GM23338 (cell line): ENCODE results near the gene HSPA1A. TPM values are rescaled to one million over a fixed set of nuclear protein-coding genes. Genes with fewer than 3 reads are reported as not detected.

Experiments used
- ATAC-seq: fragments of 200-7000 bp; cut with Tn5 transposase; 3 replicates; pipeline ENCODE4 v1.9.1; 2020
- DNase-seq: peaks from one replicate; pipeline ENCODE4 v3.0.0-alpha.2; 2015; ENCODE audit warnings: low spot score
- H2AFZ ChIP-seq: fragments of 200-600 bp; sonication (generic); 2 replicates; pipeline ENCODE4 v1.8.0; 2016; ENCODE audit warnings: antibody characterized with exemption, mild to moderate bottlenecking, moderate library complexity
- H3F3A ChIP-seq: fragments of 200-600 bp; sonication (generic); replicated peaks from 2 replicates; pipeline ENCODE4 v1.8.0; 2017; ENCODE audit warnings: antibody characterized with exemption, mixed run types, low read depth
- H3K27ac ChIP-seq: fragments of 200-600 bp; sonication (generic); 2 replicates; pipeline ENCODE4 v1.6.1; 2016; ENCODE audit warnings: low read depth
- H3K27me3 ChIP-seq: fragments of 200-600 bp; sonication (generic); 2 replicates; pipeline ENCODE4 v1.8.0; 2016; ENCODE audit warnings: mild to moderate bottlenecking, mixed run types, moderate library complexity; ENCODE audit not compliant: insufficient read depth
- H3K36me3 ChIP-seq: fragments of 200-600 bp; sonication (generic); 2 replicates; pipeline ENCODE4 v1.8.0; 2016; ENCODE audit warnings: mild to moderate bottlenecking; ENCODE audit not compliant: insufficient read depth
- H3K4me1 ChIP-seq: fragments of 200-600 bp; sonication (generic); 2 replicates; pipeline ENCODE4 v1.8.0; 2016; ENCODE audit warnings: mild to moderate bottlenecking, moderate library complexity; ENCODE audit not compliant: insufficient read depth
- H3K4me2 ChIP-seq: fragments of 200-600 bp; sonication (generic); 2 replicates; pipeline ENCODE4 v1.7.1; 2017; ENCODE audit warnings: mixed run types
- H3K4me3 ChIP-seq: fragments of 200-600 bp; sonication (generic); 2 replicates; pipeline ENCODE4 v1.6.1; 2016; ENCODE audit warnings: mixed run types
- H3K79me2 ChIP-seq: fragments of 200-600 bp; sonication (generic); replicated peaks from 2 replicates; pipeline ENCODE4 v1.8.0; 2017; ENCODE audit warnings: mild to moderate bottlenecking; ENCODE audit not compliant: insufficient read depth
- H3K9me2 ChIP-seq: fragments of 200-600 bp; sonication (generic); 2 replicates; pipeline ENCODE4 v1.8.0; 2017; ENCODE audit not compliant: insufficient read depth
- H4K20me1 ChIP-seq: fragments of 200-600 bp; sonication (generic); replicated peaks from 2 replicates; pipeline ENCODE4 v1.8.0; 2017; ENCODE audit warnings: mild to moderate bottlenecking; ENCODE audit not compliant: insufficient read depth
- H3K27ac Mint-ChIP-seq: 2 replicates; pipeline ENCODE4 v1.8.0; 2020; ENCODE audit warnings: inconsistent platforms, mild to moderate bottlenecking, moderate library complexity, mixed read lengths
- H3K27me3 Mint-ChIP-seq: 3 replicates; pipeline ENCODE4 v1.8.0; 2022; ENCODE audit warnings: low read depth, mild to moderate bottlenecking, moderate library complexity, mixed read lengths, inconsistent platforms; ENCODE audit not compliant: insufficient read depth, poor library complexity
- H3K36me3 Mint-ChIP-seq: 3 replicates; pipeline ENCODE4 v1.8.0; 2021; ENCODE audit warnings: low read depth, mild to moderate bottlenecking, inconsistent platforms, moderate library complexity, mixed read lengths
- H3K4me1 Mint-ChIP-seq: 3 replicates; pipeline ENCODE4 v1.8.0; 2020; ENCODE audit warnings: mild to moderate bottlenecking, inconsistent platforms, mixed read lengths
- H3K4me3 Mint-ChIP-seq: 3 replicates; pipeline ENCODE4 v1.8.0; 2021; ENCODE audit warnings: moderate library complexity, mild to moderate bottlenecking, inconsistent platforms, mixed read lengths
- H3K9me3 Mint-ChIP-seq: 3 replicates; pipeline ENCODE4 v1.8.0; 2020; ENCODE audit warnings: moderate library complexity, mild to moderate bottlenecking, inconsistent platforms, mixed read lengths
- CREB1 ChIP-seq: fragments of 250-450 bp; sonication (Bioruptor Pico); IDR thresholded peaks from 2 replicates; pipeline ENCODE4 v1.5.0; 2020; ENCODE audit warnings: low read depth, mild to moderate bottlenecking, moderate library complexity
- CTCF ChIP-seq, 2 experiments: fragments of 200-600 bp in 1 of 2; sonication (generic) in 1 of 2; conservative IDR thresholded peaks; 2 replicates each; pipeline versions ENCODE4 v1.5.1 to v1.6.1; 2016 to 2017; ENCODE audit warnings: antibody characterized with exemption in 2 of 2, low read depth in 2 of 2, mild to moderate bottlenecking in 2 of 2, moderate library complexity in 1 of 2
- ETS1 ChIP-seq: IDR thresholded peaks from 2 replicates; pipeline ENCODE4 v1.6.1; 2016; ENCODE audit warnings: antibody characterized with exemption
- EZH2 ChIP-seq: fragments of 200-600 bp; sonication (generic); IDR thresholded peaks from one replicate; pipeline ENCODE4 v1.8.0; 2017; ENCODE audit warnings: antibody characterized with exemption, mild to moderate bottlenecking, low read depth; ENCODE audit not compliant: unreplicated experiment
- EZH2phosphoT487 ChIP-seq: fragments of 200-600 bp; sonication (generic); IDR thresholded peaks from one replicate; pipeline ENCODE4 v1.8.1; 2018; ENCODE audit warnings: antibody characterized with exemption; ENCODE audit not compliant: unreplicated experiment
- JUNB ChIP-seq: IDR thresholded peaks from one replicate; pipeline ENCODE4 v1.6.1; 2016; ENCODE audit warnings: antibody characterized with exemption; ENCODE audit not compliant: unreplicated experiment
- NANOG ChIP-seq: IDR thresholded peaks from 2 replicates; pipeline ENCODE4 v1.6.1; 2016; ENCODE audit warnings: antibody characterized with exemption, borderline replicate concordance
- POLR2AphosphoS5 ChIP-seq: IDR thresholded peaks from 2 replicates; pipeline ENCODE4 v1.6.1; 2016; ENCODE audit warnings: antibody characterized with exemption, low read depth
- STAT1 ChIP-seq: IDR thresholded peaks from one replicate; pipeline ENCODE4 v1.6.1; 2016; ENCODE audit warnings: antibody characterized with exemption; ENCODE audit not compliant: unreplicated experiment
- ZNF114 ChIP-seq: fragments of 250-450 bp; sonication (Bioruptor Pico); IDR thresholded peaks from 2 replicates; pipeline ENCODE4 v1.5.0; 2020; ENCODE audit warnings: mild to moderate bottlenecking, moderate library complexity
- ZNF331 ChIP-seq: fragments of 250-450 bp; sonication (Bioruptor Pico); IDR thresholded peaks from 2 replicates; pipeline ENCODE4 v1.5.0; 2020; ENCODE audit warnings: low read depth, mild to moderate bottlenecking, moderate library complexity
- ZNF462 ChIP-seq: fragments of 250-450 bp; sonication (Bioruptor Pico); IDR thresholded peaks from 2 replicates; pipeline ENCODE4 v1.5.0; 2020; ENCODE audit warnings: mild to moderate bottlenecking, moderate library complexity
- polyA plus RNA-seq: library from polyadenylated mRNA; unstranded; fragments of >200 nt; fragmentation: Nextera tagmentation; extraction: Ambion mirVana; gene quantifications from 2 replicates; pipeline ENCODE4 v1.2.1, GENCODE V29; 2016
- total RNA-seq: library from RNA; depleted of rRNA; stranded (reverse); fragments of >200 nt; shearing (Covaris generic); gene quantifications from 2 replicates; pipeline ENCODE4 v1.2.3, GENCODE V29; 2014
- TF ChIP-seq, protein P1 (sequence below): IDR thresholded peaks from one replicate; pipeline ENCODE4 v1.6.1; 2018; ENCODE audit warnings: antibody characterized with exemption; ENCODE audit not compliant: unreplicated experiment

HSPA1A gene
- total and polyA plus RNA-seq, 2 experiments from 2014 or later, result 36.1 to 57.1 TPM

- H3K27ac Mint-ChIP-seq, result no peak overlapping the region
- no peak for TF ChIP-seq EZH2
- no peak for TF ChIP-seq ZNF462 (CRISPR knock-in tag)
- TF ChIP-seq CTCF (conservative IDR thresholded peaks at IDR 0.05; ENCODE audit: low read depth in 2 of 2), result no peak
- no peak for TF ChIP-seq CREB1 (CRISPR knock-in tag)
- TF ChIP-seq ZNF331, result no peak
- TF ChIP-seq POLR2AphosphoS5, result no peak
- TF ChIP-seq JUNB, result no peak
- TF ChIP-seq, protein P1, sequence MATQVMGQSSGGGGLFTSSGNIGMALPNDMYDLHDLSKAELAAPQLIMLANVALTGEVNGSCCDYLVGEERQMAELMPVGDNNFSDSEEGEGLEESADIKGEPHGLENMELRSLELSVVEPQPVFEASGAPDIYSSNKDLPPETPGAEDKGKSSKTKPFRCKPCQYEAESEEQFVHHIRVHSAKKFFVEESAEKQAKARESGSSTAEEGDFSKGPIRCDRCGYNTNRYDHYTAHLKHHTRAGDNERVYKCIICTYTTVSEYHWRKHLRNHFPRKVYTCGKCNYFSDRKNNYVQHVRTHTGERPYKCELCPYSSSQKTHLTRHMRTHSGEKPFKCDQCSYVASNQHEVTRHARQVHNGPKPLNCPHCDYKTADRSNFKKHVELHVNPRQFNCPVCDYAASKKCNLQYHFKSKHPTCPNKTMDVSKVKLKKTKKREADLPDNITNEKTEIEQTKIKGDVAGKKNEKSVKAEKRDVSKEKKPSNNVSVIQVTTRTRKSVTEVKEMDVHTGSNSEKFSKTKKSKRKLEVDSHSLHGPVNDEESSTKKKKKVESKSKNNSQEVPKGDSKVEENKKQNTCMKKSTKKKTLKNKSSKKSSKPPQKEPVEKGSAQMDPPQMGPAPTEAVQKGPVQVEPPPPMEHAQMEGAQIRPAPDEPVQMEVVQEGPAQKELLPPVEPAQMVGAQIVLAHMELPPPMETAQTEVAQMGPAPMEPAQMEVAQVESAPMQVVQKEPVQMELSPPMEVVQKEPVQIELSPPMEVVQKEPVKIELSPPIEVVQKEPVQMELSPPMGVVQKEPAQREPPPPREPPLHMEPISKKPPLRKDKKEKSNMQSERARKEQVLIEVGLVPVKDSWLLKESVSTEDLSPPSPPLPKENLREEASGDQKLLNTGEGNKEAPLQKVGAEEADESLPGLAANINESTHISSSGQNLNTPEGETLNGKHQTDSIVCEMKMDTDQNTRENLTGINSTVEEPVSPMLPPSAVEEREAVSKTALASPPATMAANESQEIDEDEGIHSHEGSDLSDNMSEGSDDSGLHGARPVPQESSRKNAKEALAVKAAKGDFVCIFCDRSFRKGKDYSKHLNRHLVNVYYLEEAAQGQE, result no peak
- no peak for TF ChIP-seq ETS1
- no peak for TF ChIP-seq EZH2phosphoT487
- TF ChIP-seq NANOG, result no peak
- TF ChIP-seq ZNF114 (CRISPR knock-in tag), result no peak
- no peak for TF ChIP-seq STAT1
These were observed 37.1 kb upstream of the HSPA1A start for GRCh38 chr6:31778193-31778592.

More at GRCh38 chr6:31778193-31778592, 37.1 kb upstream of the HSPA1A start:
- Histone ChIP-seq H3K27me3 (no peaks in the 10 kb centered on the region), H3K27ac (no peak overlapping the region), H3K9me2 (no peaks in the 10 kb centered on the region), H3K36me3 (no peaks in the 10 kb centered on the region), H3K79me2 (no peaks in the 10 kb centered on the region), H3K4me2 (no peak overlapping the region), H3K4me3 (no peak overlapping the region), H3K4me1 (no peaks in the 10 kb centered on the region), H2AFZ (no peak overlapping the region), H3F3A (peaks cover 4% of the 10 kb centered on the region; the same call in 1 of the 2 replicates), H4K20me1 (no peaks in the 10 kb centered on the region; the same call in 1 of the 2 replicates)
- Mint-ChIP-seq H3K4me1 (no peaks in the 10 kb centered on the region), H3K4me3 (no peak overlapping the region), H3K9me3 (no peaks in the 10 kb centered on the region), H3K36me3 (peaks cover 32% of the 10 kb centered on the region), H3K27me3 (peaks cover 23% of the 10 kb centered on the region)
- ATAC-seq (no peak), DNase-seq (no peak)
